NCI-H1694 treated with DMSO at 0.1 percent for 48 hours (cell line): ENCODE results near the gene TMEM150C.

Experiments
- DNase-seq: peaks from one replicate; lab custom pipeline; 2025; lab: John Stamatoyannopoulos, UW

Gene TMEM150C

GRCh38 chr4:82561786-82562563 is at the start of gene TMEM150C:
Gene TMEM150C, minus strand, starts transcription at chr4:82561988. Its CDS starts 57,331 bp downstream, at chr4:82504657.
- peak; percentile 3 for DNase-seq

GRCh38 chr4:82611527-82611926 is 49.7 kb upstream of the TMEM150C start:
- DNase-seq: no peak

DNA sequence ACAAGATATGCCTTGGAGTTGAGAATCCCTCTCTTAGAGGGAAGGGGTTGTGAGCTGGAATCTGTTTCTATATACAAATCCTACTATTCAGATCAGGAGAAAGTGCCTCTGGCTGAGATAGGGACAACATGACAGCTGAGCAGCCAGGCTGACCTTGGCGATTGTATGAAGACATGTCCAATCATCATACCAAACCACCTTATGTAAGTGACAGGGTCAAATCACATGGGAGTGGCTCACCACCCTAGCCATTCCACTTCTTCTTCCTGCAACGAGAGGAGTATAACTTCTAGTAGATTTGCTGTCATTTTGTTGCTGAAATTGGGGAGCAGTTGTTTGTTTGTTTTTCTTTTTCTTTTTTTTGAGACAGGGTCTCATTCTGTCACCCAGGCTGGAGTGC is 48.3 kb upstream of the TMEM150C start:
- no peak for DNase-seq

DNA sequence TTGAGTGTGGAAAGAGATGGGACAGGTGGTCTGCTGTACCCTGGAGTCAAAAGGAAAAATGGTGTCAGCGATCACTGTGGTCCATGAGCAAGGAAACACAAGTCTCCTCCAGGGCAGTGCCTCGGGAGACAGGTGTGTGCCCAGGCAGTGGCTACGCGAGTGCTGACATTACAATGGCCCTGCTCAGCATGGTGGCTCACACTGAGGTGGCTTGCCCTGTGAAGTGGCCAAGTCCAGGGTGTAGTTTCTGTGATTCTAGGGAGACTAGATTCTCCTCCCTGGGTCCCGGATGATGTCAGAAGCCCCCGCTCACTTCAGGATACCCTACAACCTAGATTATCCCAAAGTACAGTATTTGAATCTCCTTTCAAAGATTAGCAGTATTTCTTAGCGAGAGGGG is 44.8 kb upstream of the TMEM150C start:
- no peak for DNase-seq

DNA sequence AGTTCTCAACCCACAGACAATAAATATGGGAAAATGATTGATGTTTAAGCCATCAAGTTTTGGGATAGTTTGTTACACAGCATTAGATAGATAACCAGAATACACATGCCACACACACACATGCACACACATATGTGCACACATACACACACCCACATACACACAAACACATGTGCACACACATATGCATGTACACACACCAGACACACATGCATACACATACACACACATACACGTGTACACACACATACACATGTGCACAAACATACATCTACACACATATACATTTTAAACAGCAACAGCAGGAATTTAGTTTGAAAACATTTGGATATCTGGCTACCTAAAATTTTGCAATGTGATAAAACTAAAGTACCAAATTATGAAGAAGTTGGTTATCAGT is 42.7 kb upstream of the TMEM150C start:
- no peak for DNase-seq

- no peak for DNase-seq
These were observed 39.6 kb upstream of the TMEM150C start for GRCh38 chr4:82601242-82602015.

DNA sequence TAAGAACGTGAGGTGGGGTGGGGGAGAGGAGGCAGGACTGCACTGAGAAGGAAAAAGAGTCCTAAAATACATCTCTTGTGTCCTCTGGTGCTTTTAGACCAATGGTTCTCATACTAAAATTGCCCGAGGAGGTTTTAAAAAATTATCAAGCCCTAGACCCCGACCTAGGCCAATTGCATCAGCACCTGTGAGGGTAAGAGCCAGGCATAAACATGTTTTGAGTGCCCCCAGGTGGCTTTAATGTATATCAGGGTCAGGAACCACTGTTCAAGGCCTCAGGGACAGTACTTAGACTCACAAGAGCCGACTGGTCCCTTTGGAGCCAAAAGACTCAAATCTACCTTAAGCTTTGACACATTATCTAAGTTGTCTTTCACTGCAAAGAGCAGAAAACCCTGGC is 37.5 kb upstream of the TMEM150C start:
- peak; percentile 4 for DNase-seq

DNA sequence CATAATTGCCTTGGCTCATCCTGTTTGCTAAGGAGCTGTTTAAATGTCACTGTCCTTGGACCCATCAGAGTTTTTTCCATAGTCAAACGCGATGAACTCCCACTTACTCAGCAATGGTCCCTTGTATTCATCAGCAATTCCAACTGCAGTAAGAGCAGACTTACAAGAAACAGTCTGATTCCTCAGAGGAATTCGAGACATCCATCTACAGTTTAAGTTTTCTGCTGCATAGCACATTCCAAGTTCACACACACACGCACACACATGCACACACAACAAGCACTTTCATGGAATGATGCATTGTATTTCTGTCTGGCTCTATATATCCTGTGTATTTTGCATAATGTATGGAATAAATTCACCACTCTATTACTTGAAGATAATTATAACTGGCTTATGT is 32.7 kb upstream of the TMEM150C start:
- no peak for DNase-seq

GRCh38 chr4:82593411-82593810 is 31.6 kb upstream of the TMEM150C start:
- no peak for DNase-seq

DNA sequence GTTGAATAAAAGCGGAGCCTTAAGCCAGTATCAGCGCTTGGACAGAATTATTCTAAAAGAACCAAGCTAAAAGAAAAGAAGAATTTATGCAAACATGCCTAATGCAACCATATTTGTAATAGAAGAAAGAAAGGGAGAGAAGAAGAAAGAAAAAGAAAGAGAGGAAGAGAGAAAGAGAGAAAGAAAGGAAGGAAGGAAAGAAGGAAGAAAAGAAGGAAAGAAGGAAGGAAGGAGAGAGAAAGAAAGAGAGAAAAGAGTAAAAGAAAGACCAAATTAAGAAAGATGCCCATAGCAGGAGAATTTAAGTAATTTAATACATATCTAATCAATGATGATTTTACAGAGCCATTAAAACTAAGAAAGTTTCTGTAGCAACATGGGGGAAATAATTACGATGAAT is 30.9 kb upstream of the TMEM150C start:
- DNase-seq: no peak

DNA sequence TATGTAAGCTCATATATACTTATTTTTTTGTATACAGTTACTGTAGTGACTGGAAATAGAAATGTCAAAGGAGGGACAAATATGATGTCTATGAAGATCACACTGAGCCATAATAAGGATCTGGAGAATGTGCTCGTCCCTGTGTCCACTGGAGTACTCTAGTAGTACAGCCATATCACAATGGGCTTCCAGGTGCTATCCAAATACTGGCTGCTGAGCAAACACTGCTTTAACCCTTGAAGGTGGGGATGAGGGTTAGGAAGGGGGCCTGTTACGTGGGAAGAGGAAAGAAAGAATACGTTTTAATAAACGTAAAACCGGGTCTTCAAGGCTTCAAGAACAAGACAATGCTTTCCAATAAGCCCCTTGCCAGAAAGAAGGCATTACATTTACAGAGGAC is 29.8 kb upstream of the TMEM150C start:
- no peak for DNase-seq

DNA sequence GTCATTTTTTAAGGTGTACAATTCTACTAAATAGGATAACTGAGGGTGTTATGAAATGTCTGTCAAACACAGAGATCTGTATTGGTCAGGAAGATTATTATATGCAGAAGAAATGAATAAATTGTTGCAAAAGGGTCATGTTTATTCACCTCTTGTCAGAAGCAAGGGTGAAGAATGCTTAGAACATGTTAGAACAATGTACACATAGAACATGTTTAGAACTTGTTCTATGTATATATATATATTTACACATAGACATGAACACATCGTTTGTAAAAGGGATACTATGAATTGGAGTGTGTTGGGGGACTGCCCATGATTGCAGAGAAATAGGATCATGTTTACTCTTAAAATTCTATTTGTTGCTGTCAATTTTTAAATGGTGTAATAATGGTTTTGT is 28.0 kb upstream of the TMEM150C start:
- no peak for DNase-seq

GRCh38 chr4:82588771-82589270 is 27.0 kb upstream of the TMEM150C start:
- no peak for DNase-seq

GRCh38 chr4:82587826-82588540 is 26.2 kb upstream of the TMEM150C start:
- DNase-seq: no peak

- DNase-seq: no peak
These were observed 24.1 kb upstream of the TMEM150C start for GRCh38 chr4:82585690-82586435.

DNA sequence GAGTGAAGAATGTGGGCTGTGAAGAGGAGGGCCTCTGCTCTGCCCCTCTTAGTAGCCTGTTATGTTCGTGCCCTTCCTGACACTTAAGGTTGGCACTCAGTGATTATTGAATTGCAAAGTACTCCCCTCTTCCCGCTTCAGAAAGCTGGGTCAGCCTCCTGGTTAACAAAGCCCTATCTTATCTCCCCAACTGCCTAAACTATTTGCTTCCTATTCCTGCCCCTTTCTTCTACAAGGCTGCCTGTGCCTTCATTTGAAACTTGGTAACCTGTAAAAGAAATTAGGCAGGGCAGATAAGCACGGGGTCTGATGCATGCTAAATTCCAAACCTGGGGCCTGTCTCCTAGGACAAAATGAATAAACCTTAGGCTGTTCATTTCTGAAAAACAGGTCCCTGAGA is 23.1 kb upstream of the TMEM150C start:
- no peak for DNase-seq

DNA sequence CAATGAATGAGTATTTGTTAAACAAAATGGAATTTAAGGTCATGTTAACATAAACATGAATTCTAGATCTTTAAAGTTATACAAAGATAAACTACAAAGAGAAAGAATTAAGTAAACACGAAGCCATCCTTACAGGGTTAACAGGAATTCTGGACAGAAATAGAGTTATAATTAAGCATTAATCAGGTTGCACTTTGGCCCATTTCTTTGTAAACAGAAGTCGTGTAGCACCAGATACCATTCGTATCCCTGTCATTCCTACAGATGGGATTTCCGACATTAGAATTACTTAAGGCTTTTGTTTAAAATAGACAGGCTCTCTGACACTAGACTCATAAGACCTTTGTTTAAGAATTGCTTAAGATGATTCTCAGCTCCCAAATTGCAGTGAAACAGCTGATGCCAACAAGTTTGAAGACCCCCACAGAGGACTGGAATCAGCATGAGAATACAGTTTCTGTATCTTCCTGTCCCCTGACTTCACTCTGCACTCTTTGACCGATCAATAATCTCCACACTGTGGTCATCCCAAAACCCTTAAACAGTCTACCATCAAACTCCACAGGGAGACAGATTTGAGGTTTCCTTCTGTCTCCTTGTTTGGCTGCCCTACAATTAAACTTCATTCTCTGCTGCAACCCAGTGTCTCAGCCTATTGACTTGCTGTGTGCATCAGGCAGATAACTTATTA is 22.3 kb upstream of the TMEM150C start:
- no peak for DNase-seq

DNA sequence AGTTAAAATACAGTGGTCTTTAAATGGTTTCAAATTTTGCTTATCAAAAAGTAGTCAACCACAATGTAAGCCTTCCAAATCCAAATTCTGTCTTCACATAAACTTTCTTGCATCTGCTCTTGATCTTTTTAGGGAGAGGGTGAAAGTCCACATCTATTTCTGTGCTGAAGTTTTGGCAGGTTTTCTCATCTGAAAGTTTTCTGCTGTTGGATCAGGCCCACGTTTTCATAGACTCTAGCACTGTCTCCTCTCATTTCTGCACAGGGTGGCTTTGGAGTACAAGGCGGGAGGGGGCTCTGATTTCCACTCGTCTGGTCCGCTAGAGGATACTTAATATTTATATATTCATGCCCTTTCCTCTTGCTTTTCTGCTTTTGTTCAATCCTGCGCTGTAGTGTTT is 18.1 kb upstream of the TMEM150C start:
- no peak for DNase-seq

GRCh38 chr4:82578935-82579334 is 17.1 kb upstream of the TMEM150C start:
- no peak for DNase-seq

- DNase-seq: no peak
These were observed 15.7 kb upstream of the TMEM150C start for GRCh38 chr4:82577451-82577850.

- DNase-seq: no peak
These were observed 7.9 kb upstream of the TMEM150C start for GRCh38 chr4:82569727-82570126.
